ENCODE results near the gene FSD1L. TPM values are rescaled to one million over a fixed set of nuclear protein-coding genes. Genes with fewer than 3 reads are reported as not detected.
"Not testable (repeated sequence)": the region's sequence is repeated elsewhere in the genome, so short reads cannot be mapped to it uniquely, and the experiment has no call there.

FSD1L gene
- total and polyA plus RNA-seq, 8 donors: 0.78 to 13.2 (median 3.0) TPM; not detected in 1

- Histone ChIP-seq H3K27ac (no peak overlapping the region), H3K4me1 (no peaks in the 10 kb centered on the region), H3K27me3 (no peaks in the 10 kb centered on the region), H3K36me3 (peaks cover 0 to 36% (median 26%) of the 10 kb centered on the region in 4 donors), H3K4me3 (no peak overlapping the region), H3K9me3 (peaks cover 0 to 22% (median 2%) of the 10 kb centered on the region in 4 donors)
- TF ChIP-seq POLR2A (IDR thresholded peaks at IDR 0.05) (no peak), EP300 (IDR thresholded peaks at IDR 0.05) (no peak), POLR2AphosphoS5 (IDR thresholded peaks at IDR 0.05) (no peak), CTCF (IDR thresholded peaks at IDR 0.05) (no peak)
- intact Hi-C loops (cut with DNase I; ENCODE audit: low total_unique reads): no loop called here
- no peak for DNase-seq
These were observed 124.6 kb downstream of the FSD1L start for GRCh38 chr9:105572455-105572854.

GRCh38 chr9:105579952-105580351 lies 132.1 kb downstream of the FSD1L start:
- intact Hi-C loops (cut with DNase I; ENCODE audit: low total_unique reads); DNase-seq; H3K27me3 ChIP-seq; H3K4me1 ChIP-seq; H3K4me3 ChIP-seq; H3K27ac ChIP-seq; H3K9me3 ChIP-seq: not testable (repeated sequence)
- 96 to 100% (median 98%) methylated on average over 5 to 6 of the region's 6 CpGs for WGBS, 5 donors
- H3K36me3 ChIP-seq: peaks cover 0 to 16% (median 14%) of the 10 kb centered on the region in 4 donors

- DNase-seq; H3K9me3 ChIP-seq; H3K4me3 ChIP-seq; H3K36me3 ChIP-seq; H3K4me1 ChIP-seq; H3K27ac ChIP-seq; intact Hi-C loops (cut with DNase I; ENCODE audit: low total_unique reads); H3K27me3 ChIP-seq: not testable (repeated sequence)
- WGBS, 5 donors: 65 to 100% (median 78%) methylated on average over 6 to 16 of the region's 16 CpGs
These were observed 133.7 kb downstream of the FSD1L start for GRCh38 chr9:105581550-105581949.

- H3K4me1 ChIP-seq: no peaks in the 10 kb centered on the region
- H3K36me3 ChIP-seq: peaks cover 0 to 67% (median 51%) of the 10 kb centered on the region in 4 donors
- peaks cover 0 to 20% (median 11%) of the 10 kb centered on the region in 4 donors for H3K9me3 ChIP-seq
- no peak overlapping the region for H3K27ac ChIP-seq
- intact Hi-C loops (cut with DNase I; ENCODE audit: low total_unique reads): no loop called here
- H3K27me3 ChIP-seq: no peaks in the 10 kb centered on the region
- 78 to 95% (median 93%) methylated on average over 3 of the region's 3 CpGs for WGBS, 5 donors
- DNase-seq: no peak
- TF ChIP-seq POLR2AphosphoS5 (IDR thresholded peaks at IDR 0.05) (no peak), EP300 (IDR thresholded peaks at IDR 0.05) (no peak), POLR2A (IDR thresholded peaks at IDR 0.05) (no peak), CTCF (IDR thresholded peaks at IDR 0.05) (no peak)
- H3K4me3 ChIP-seq: no peak overlapping the region
These were observed 145.3 kb downstream of the FSD1L start for GRCh38 chr9:105593145-105593544.

Other genes starting within 250 kb of the FSD1L start
- 10 to 100 TPM; 10.5 to 82.8 (median 22.8) TPM for gene SLC44A1, start 203.4 kb upstream of the FSD1L start, total RNA-seq
- gene SLC44A1, start 203.4 kb upstream of the FSD1L start, polyA plus RNA-seq: 1 to 10 TPM; 5.7 to 8.4 (median 7.2) TPM
- 10 to 100 TPM in 2 of 5 donors, 1 to 10 TPM in 3; 1.7 to 39.7 (median 8.5) TPM for gene FKTN, start 110.1 kb downstream of the FSD1L start, total RNA-seq
- gene FKTN, start 110.1 kb downstream of the FSD1L start, polyA plus RNA-seq: 1 to 10 TPM; 1.8 to 3.6 (median 3.1) TPM
- 1 to 10 TPM in 1 of 5 donors, not detected in 4; 1.3 TPM for gene TAL2, start 214.4 kb downstream of the FSD1L start, total RNA-seq
- gene TAL2, start 214.4 kb downstream of the FSD1L start, polyA plus RNA-seq: not detected
- gene TMEM38B, start 246.5 kb downstream of the FSD1L start, total RNA-seq: 10 to 100 TPM in 3 of 5 donors, 1 to 10 TPM in 1, under 1 TPM in 1; 0.87 to 26.8 (median 15.4) TPM
- 1 to 10 TPM; 1.7 to 3.8 (median 3.1) TPM for gene TMEM38B, start 246.5 kb downstream of the FSD1L start, polyA plus RNA-seq